Measurements from ENCODE around the gene MUC6.

MUC6 gene

GRCh38 chr11:1040428-1041148, 4.1 kb upstream of the MUC6 start:
- no peak for TF ChIP-seq CTCF (conservative IDR thresholded peaks at IDR 0.05; ENCODE audit: low read length)
- no peak overlapping the region for H3K4me3 ChIP-seq (ENCODE audit: low read length)
- no peak for DNase-seq (ENCODE audit: low read depth)

GRCh38 chr11:1039481-1040427, 3.2 kb upstream of the MUC6 start:
- no peak overlapping the region for H3K4me3 ChIP-seq (ENCODE audit: low read length)
- no peak for TF ChIP-seq CTCF (conservative IDR thresholded peaks at IDR 0.05; ENCODE audit: low read length)
- DNase-seq (ENCODE audit: low read depth), result no peak

GRCh38 chr11:1038921-1039320, 2.4 kb upstream of the MUC6 start:
- DNase-seq (ENCODE audit: low read depth), result no peak
- H3K4me3 ChIP-seq (ENCODE audit: low read length), result no peak overlapping the region
- no peak for TF ChIP-seq CTCF (conservative IDR thresholded peaks at IDR 0.05; ENCODE audit: low read length)

GRCh38 chr11:1038361-1038760, 1.8 kb upstream of the MUC6 start:
- no peak for DNase-seq (ENCODE audit: low read depth)
- H3K4me3 ChIP-seq (ENCODE audit: low read length), result no peak overlapping the region
- TF ChIP-seq CTCF (conservative IDR thresholded peaks at IDR 0.05; ENCODE audit: low read length), result no peak

GRCh38 chr11:1037506-1038055, 1.1 kb upstream of the MUC6 start:
- TF ChIP-seq CTCF (conservative IDR thresholded peaks at IDR 0.05; ENCODE audit: low read length), result no peak
- DNase-seq (ENCODE audit: low read depth), result no peak
- H3K4me3 ChIP-seq (ENCODE audit: low read length), result no peak overlapping the region

- TF ChIP-seq CTCF (conservative IDR thresholded peaks at IDR 0.05; ENCODE audit: low read length), result no peak
- no peak overlapping the region for H3K4me3 ChIP-seq (ENCODE audit: low read length)
- DNase-seq (ENCODE audit: low read depth), result no peak
Measured at GRCh38 chr11:1036931-1037330, 413 bp upstream of the MUC6 start.

All from AG10803 (cell line).